Measurements from ENCODE around the gene ARHGAP23. TPM values are rescaled to one million over a fixed set of nuclear protein-coding genes. Genes with fewer than 3 reads are reported as not detected.

Gene ARHGAP23
- total and polyA plus RNA-seq, 7 donors = 0.69 to 42.1 (median 11.2) TPM

DNA sequence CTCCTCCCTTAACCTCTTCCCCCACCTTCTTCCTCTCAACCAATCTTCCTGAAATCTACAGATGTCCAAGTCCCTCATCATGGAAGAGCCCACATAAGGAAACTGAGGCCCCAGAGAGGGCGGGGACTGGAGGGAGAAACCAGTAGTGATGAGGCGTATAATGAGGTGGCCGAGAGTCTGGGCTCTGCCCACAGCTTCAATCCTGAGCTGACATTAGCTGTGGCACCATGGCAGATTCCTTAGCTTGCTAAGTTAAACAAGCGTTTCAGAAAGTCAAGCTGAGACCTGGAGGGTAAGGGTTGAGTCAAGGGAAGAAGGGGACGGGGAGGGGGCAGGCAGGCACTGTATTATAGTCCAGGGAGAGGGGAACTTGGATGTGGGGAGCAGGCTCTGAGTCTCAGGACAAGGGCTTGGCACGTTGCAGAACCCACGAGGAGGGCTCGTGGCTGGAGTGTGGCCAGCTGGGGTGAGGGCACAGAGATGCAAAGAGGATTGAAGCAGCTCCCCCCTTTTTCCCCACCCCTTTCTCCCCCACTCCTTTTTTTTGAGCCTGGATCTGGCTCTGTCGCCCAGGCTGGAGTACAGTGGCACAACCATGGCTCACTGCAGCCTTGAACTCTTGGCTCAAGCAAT, 13.3 kb downstream of the ARHGAP23 start:
- TF ChIP-seq, protein P1, sequence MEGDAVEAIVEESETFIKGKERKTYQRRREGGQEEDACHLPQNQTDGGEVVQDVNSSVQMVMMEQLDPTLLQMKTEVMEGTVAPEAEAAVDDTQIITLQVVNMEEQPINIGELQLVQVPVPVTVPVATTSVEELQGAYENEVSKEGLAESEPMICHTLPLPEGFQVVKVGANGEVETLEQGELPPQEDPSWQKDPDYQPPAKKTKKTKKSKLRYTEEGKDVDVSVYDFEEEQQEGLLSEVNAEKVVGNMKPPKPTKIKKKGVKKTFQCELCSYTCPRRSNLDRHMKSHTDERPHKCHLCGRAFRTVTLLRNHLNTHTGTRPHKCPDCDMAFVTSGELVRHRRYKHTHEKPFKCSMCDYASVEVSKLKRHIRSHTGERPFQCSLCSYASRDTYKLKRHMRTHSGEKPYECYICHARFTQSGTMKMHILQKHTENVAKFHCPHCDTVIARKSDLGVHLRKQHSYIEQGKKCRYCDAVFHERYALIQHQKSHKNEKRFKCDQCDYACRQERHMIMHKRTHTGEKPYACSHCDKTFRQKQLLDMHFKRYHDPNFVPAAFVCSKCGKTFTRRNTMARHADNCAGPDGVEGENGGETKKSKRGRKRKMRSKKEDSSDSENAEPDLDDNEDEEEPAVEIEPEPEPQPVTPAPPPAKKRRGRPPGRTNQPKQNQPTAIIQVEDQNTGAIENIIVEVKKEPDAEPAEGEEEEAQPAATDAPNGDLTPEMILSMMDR (IDR thresholded peaks at IDR 0.05) = no peak
- TF ChIP-seq POLR2A (IDR thresholded peaks at IDR 0.05) (no peak), EP300 (IDR thresholded peaks at IDR 0.05) (no peak), POLR2AphosphoS5 (IDR thresholded peaks at IDR 0.05) (no peak)
- WGBS, 2 donors = 70 to 80% methylated on average over 9 of the region's 9 CpGs
- Histone ChIP-seq H3K9me3 (no peaks in the 10 kb centered on the region), H3K27ac (peak overlapping the region; percentile 71 to 84 (median 76)), H3K27me3 (no peaks in the 10 kb centered on the region), H3K36me3 (no peaks in the 10 kb centered on the region), H3K4me1 (peaks cover 0 to 62% (median 54%) of the 10 kb centered on the region in 4 donors), H3K4me3 (no peak overlapping the region)
- intact Hi-C loops (cut with DNase I) = no loop called here
- DNase-seq = no peak

DNA sequence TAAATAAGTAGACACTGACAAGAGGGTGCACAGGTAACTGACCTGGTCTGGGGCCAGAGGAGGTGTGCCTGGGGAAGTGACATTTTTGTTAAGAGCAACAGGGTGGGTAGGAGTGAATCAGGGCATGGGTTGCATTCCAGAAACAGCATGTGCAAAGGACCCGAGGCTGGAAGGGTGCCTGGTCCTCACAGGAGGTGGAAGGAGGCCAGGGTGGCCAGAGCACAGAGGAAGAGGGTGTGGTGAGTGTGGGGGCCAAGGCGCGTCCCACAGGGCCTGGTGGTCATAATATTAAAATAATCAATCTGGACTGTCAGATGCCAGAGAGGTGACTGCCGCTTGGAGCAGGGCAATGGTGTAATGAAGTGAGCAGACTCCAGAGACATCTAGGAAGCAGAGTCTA, 14.3 kb downstream of the ARHGAP23 start:
- Histone ChIP-seq H3K9me3 (no peaks in the 10 kb centered on the region), H3K4me3 (no peak overlapping the region), H3K27ac (peak overlapping the region; percentile 71 to 84 (median 76)), H3K27me3 (no peaks in the 10 kb centered on the region), H3K36me3 (no peaks in the 10 kb centered on the region), H3K4me1 (peaks cover 0 to 65% (median 55%) of the 10 kb centered on the region in 4 donors)
- no peak for DNase-seq
- TF ChIP-seq EP300 (IDR thresholded peaks at IDR 0.05) (no peak), POLR2AphosphoS5 (IDR thresholded peaks at IDR 0.05) (no peak), POLR2A (IDR thresholded peaks at IDR 0.05) (no peak)
- TF ChIP-seq, protein P1 (IDR thresholded peaks at IDR 0.05) = no peak
- intact Hi-C loops (cut with DNase I) = no loop called here
- WGBS, 2 donors = 66 to 77% methylated on average over 4 of the region's 4 CpGs

DNA sequence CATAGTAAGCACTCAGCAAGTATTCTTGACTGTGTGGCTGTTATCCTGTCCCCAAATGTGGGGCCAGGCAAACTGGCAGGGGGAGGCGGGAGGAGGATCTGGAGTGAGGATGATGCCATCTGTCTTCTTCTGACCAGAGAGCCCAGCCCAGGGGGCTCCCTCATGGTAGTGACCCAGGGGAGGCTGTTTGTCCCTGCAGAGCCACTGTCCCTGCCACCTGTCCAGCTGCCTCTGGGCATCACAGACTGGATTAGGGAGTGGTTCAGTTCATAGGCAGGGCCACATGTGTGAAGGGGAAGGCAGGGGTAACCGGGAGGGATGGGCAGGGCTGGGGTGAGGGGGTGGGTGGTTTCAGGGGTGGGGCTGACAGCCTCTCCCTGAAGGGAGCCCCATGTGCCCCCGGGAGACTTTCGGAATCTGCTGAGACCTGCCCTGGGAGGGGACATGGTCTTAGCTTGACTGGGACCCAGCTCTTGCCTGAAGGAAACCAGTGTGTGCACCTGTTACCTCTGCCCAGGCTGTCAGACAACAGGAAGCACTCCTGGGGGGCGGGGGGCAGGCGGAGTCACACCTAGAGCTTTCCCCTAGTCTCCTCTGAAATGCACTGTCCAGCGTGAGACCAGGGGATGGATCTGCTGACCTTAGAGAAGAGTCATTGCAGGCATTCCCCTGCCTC, 15.2 kb downstream of the ARHGAP23 start:
- peaks cover 0 to 70% (median 58%) of the 10 kb centered on the region in 4 donors for H3K4me1 ChIP-seq
- TF ChIP-seq POLR2AphosphoS5 (IDR thresholded peaks at IDR 0.05) (no peak), POLR2A (IDR thresholded peaks at IDR 0.05) (no peak), EP300 (IDR thresholded peaks at IDR 0.05) (no peak)
- TF ChIP-seq, protein P1 (IDR thresholded peaks at IDR 0.05) = no peak
- no peak overlapping the region for H3K4me3 ChIP-seq
- intact Hi-C loops (cut with DNase I) = loop anchor here (2.0 kb wide), 1 partner anchor 41 kb away; no protein-coding TSS in a partner anchor
- WGBS, 2 donors = 43 to 50% methylated on average over 7 of the region's 7 CpGs
- no peaks in the 10 kb centered on the region for H3K27me3 ChIP-seq
- no peaks in the 10 kb centered on the region for H3K9me3 ChIP-seq
- H3K27ac ChIP-seq = peak overlapping the region; percentile 71 to 84 (median 76)
- no peaks in the 10 kb centered on the region for H3K36me3 ChIP-seq
- no peak for DNase-seq

DNA sequence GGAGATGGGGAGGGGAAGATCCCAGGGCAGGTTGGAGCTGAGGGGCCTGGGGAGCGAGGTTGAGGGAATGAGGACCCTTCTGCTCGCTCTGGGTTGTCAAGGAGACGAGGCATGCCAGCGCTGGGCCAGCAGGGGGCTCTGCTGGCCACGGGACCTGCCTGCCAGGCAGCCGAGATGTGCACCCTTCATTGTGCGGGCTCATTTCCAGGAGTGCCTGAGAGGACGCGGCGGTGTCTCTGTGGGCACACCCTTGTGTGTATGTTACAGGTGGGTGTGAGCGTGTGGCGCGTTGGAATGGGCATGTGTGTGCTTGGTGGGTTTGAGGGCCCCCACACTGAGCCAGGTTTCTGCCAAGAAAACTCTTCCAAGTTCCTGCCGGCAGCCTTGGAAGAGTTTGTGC, 15.9 kb downstream of the ARHGAP23 start:
- peak overlapping the region in 1 of 4 donors; percentile 5 for H3K4me3 ChIP-seq
- TF ChIP-seq POLR2AphosphoS5 (IDR thresholded peaks at IDR 0.05) = peak in 3 of 4 donors; percentile 18 to 51 (median 50)
- TF ChIP-seq, protein P1 (IDR thresholded peaks at IDR 0.05) = peak; percentile 81 to 93 (median 90)
- TF ChIP-seq POLR2A (IDR thresholded peaks at IDR 0.05) = no peak
- peak overlapping the region; percentile 71 to 84 (median 76) for H3K27ac ChIP-seq
- WGBS, 2 donors = 9 to 12% methylated on average over 14 of the region's 14 CpGs
- no peaks in the 10 kb centered on the region for H3K27me3 ChIP-seq
- H3K4me1 ChIP-seq = peaks cover 0 to 70% (median 61%) of the 10 kb centered on the region in 4 donors
- DNase-seq = peak; percentile 87
- no peaks in the 10 kb centered on the region for H3K36me3 ChIP-seq
- H3K9me3 ChIP-seq = no peaks in the 10 kb centered on the region
- intact Hi-C loops (cut with DNase I) = loop anchor here (2.0 kb wide), 1 partner anchor 41 kb away; no protein-coding TSS in a partner anchor
